Uterus (tissue), 2 donors: ENCODE data around the gene SH2D3C.

Source experiments
- POLR2A ChIP-seq, 2 donors: fragments of 450-650 bp; IDR thresholded peaks; one replicate each; pipeline ENCODE4 v1.6.1; 2016; ENCODE audit warnings: antibody characterized with exemption in 2 of 2, mild to moderate bottlenecking in 1 of 2, moderate library complexity in 1 of 2
- TF ChIP-seq, protein P1 (sequence below), 4 experiments: fragments of 200-600 bp in 2 of 4; fragments of 450-650 bp in 2 of 4; sonication (generic) in 2 of 4; IDR thresholded peaks; one replicate each; pipeline ENCODE4 v1.5.1; 2016 to 2019; ENCODE audit warnings: antibody characterized with exemption in 4 of 4, mild to moderate bottlenecking in 2 of 4, moderate library complexity in 1 of 4

DNA sequence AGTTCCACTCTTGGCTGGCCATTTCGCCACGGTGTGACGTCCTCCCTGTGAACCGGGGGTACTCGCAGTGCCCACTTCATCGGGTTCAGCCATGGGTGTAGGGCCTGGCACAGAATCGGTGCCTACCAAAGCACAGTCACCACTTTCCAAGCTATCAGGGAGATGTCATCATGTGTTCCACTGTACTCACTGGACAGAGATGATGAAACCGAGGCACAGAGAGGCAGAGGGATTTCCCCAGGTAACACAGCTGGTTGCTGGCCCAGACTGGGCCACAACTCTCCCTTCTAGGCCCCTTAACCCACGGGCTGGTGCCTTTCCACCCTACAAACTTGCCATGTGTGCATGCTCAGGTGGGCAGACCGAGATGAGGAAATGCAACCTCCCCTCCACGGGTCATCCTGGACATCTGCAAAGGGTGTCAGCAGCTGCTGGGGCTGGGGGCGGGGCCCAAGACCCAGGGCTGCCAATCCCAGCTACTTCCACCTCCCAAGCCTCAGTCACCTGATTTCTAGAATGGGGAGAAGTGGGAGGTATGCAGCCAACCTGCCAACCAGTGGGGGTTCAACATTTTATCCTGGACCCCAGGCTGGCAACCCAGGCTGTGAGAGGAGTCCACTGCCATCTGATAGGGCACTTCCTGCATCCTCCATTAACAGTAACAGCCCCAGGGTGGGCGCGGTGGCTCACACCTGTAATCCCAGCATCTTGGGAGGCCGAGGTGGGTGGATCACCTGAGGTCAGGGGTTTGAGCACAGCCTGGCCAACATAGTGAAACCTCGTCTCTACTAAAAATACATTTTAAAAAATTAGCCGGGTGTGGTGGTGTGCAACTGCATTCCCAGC lies 893 bp upstream of the SH2D3C start:
- TF ChIP-seq, protein P1, sequence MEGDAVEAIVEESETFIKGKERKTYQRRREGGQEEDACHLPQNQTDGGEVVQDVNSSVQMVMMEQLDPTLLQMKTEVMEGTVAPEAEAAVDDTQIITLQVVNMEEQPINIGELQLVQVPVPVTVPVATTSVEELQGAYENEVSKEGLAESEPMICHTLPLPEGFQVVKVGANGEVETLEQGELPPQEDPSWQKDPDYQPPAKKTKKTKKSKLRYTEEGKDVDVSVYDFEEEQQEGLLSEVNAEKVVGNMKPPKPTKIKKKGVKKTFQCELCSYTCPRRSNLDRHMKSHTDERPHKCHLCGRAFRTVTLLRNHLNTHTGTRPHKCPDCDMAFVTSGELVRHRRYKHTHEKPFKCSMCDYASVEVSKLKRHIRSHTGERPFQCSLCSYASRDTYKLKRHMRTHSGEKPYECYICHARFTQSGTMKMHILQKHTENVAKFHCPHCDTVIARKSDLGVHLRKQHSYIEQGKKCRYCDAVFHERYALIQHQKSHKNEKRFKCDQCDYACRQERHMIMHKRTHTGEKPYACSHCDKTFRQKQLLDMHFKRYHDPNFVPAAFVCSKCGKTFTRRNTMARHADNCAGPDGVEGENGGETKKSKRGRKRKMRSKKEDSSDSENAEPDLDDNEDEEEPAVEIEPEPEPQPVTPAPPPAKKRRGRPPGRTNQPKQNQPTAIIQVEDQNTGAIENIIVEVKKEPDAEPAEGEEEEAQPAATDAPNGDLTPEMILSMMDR (IDR thresholded peaks at IDR 0.05), result no peak
- no peak for TF ChIP-seq POLR2A (IDR thresholded peaks at IDR 0.05)
